GM23338 (cell line): ENCODE data around the gene TCF7L1. TPM values are rescaled to one million over a fixed set of nuclear protein-coding genes. Genes with fewer than 3 reads are reported as not detected.

Source experiments
- ATAC-seq: fragments of 200-7000 bp; cut with Tn5 transposase; 3 replicates; pipeline ENCODE4 v1.9.1; 2020
- DNase-seq: peaks from one replicate; pipeline ENCODE4 v3.0.0-alpha.2; 2015; ENCODE audit warnings: low spot score
- H2AFZ ChIP-seq: fragments of 200-600 bp; sonication (generic); 2 replicates; pipeline ENCODE4 v1.8.0; 2016; ENCODE audit warnings: antibody characterized with exemption, mild to moderate bottlenecking, moderate library complexity
- H3F3A ChIP-seq: fragments of 200-600 bp; sonication (generic); replicated peaks from 2 replicates; pipeline ENCODE4 v1.8.0; 2017; ENCODE audit warnings: antibody characterized with exemption, mixed run types, low read depth
- H3K27ac ChIP-seq: fragments of 200-600 bp; sonication (generic); 2 replicates; pipeline ENCODE4 v1.6.1; 2016; ENCODE audit warnings: low read depth
- H3K27me3 ChIP-seq: fragments of 200-600 bp; sonication (generic); 2 replicates; pipeline ENCODE4 v1.8.0; 2016; ENCODE audit warnings: mild to moderate bottlenecking, mixed run types, moderate library complexity; ENCODE audit not compliant: insufficient read depth
- H3K36me3 ChIP-seq: fragments of 200-600 bp; sonication (generic); 2 replicates; pipeline ENCODE4 v1.8.0; 2016; ENCODE audit warnings: mild to moderate bottlenecking; ENCODE audit not compliant: insufficient read depth
- H3K4me1 ChIP-seq: fragments of 200-600 bp; sonication (generic); 2 replicates; pipeline ENCODE4 v1.8.0; 2016; ENCODE audit warnings: mild to moderate bottlenecking, moderate library complexity; ENCODE audit not compliant: insufficient read depth
- H3K4me2 ChIP-seq: fragments of 200-600 bp; sonication (generic); 2 replicates; pipeline ENCODE4 v1.7.1; 2017; ENCODE audit warnings: mixed run types
- H3K4me3 ChIP-seq: fragments of 200-600 bp; sonication (generic); 2 replicates; pipeline ENCODE4 v1.6.1; 2016; ENCODE audit warnings: mixed run types
- H3K79me2 ChIP-seq: fragments of 200-600 bp; sonication (generic); replicated peaks from 2 replicates; pipeline ENCODE4 v1.8.0; 2017; ENCODE audit warnings: mild to moderate bottlenecking; ENCODE audit not compliant: insufficient read depth
- H3K9me2 ChIP-seq: fragments of 200-600 bp; sonication (generic); 2 replicates; pipeline ENCODE4 v1.8.0; 2017; ENCODE audit not compliant: insufficient read depth
- H4K20me1 ChIP-seq: fragments of 200-600 bp; sonication (generic); replicated peaks from 2 replicates; pipeline ENCODE4 v1.8.0; 2017; ENCODE audit warnings: mild to moderate bottlenecking; ENCODE audit not compliant: insufficient read depth
- H3K27ac Mint-ChIP-seq: 2 replicates; pipeline ENCODE4 v1.8.0; 2020; ENCODE audit warnings: inconsistent platforms, mild to moderate bottlenecking, moderate library complexity, mixed read lengths
- H3K27me3 Mint-ChIP-seq: 3 replicates; pipeline ENCODE4 v1.8.0; 2022; ENCODE audit warnings: low read depth, mild to moderate bottlenecking, moderate library complexity, mixed read lengths, inconsistent platforms; ENCODE audit not compliant: insufficient read depth, poor library complexity
- H3K36me3 Mint-ChIP-seq: 3 replicates; pipeline ENCODE4 v1.8.0; 2021; ENCODE audit warnings: low read depth, mild to moderate bottlenecking, inconsistent platforms, moderate library complexity, mixed read lengths
- H3K4me1 Mint-ChIP-seq: 3 replicates; pipeline ENCODE4 v1.8.0; 2020; ENCODE audit warnings: mild to moderate bottlenecking, inconsistent platforms, mixed read lengths
- H3K4me3 Mint-ChIP-seq: 3 replicates; pipeline ENCODE4 v1.8.0; 2021; ENCODE audit warnings: moderate library complexity, mild to moderate bottlenecking, inconsistent platforms, mixed read lengths
- H3K9me3 Mint-ChIP-seq: 3 replicates; pipeline ENCODE4 v1.8.0; 2020; ENCODE audit warnings: moderate library complexity, mild to moderate bottlenecking, inconsistent platforms, mixed read lengths
- CTCF ChIP-seq, 2 experiments: fragments of 200-600 bp in 1 of 2; sonication (generic) in 1 of 2; conservative IDR thresholded peaks; 2 replicates each; pipeline versions ENCODE4 v1.5.1 to v1.6.1; 2016 to 2017; ENCODE audit warnings: antibody characterized with exemption in 2 of 2, low read depth in 2 of 2, mild to moderate bottlenecking in 2 of 2, moderate library complexity in 1 of 2
- ETS1 ChIP-seq: IDR thresholded peaks from 2 replicates; pipeline ENCODE4 v1.6.1; 2016; ENCODE audit warnings: antibody characterized with exemption
- EZH2 ChIP-seq: fragments of 200-600 bp; sonication (generic); IDR thresholded peaks from one replicate; pipeline ENCODE4 v1.8.0; 2017; ENCODE audit warnings: antibody characterized with exemption, mild to moderate bottlenecking, low read depth; ENCODE audit not compliant: unreplicated experiment
- EZH2phosphoT487 ChIP-seq: fragments of 200-600 bp; sonication (generic); IDR thresholded peaks from one replicate; pipeline ENCODE4 v1.8.1; 2018; ENCODE audit warnings: antibody characterized with exemption; ENCODE audit not compliant: unreplicated experiment
- JUNB ChIP-seq: IDR thresholded peaks from one replicate; pipeline ENCODE4 v1.6.1; 2016; ENCODE audit warnings: antibody characterized with exemption; ENCODE audit not compliant: unreplicated experiment
- NANOG ChIP-seq: IDR thresholded peaks from 2 replicates; pipeline ENCODE4 v1.6.1; 2016; ENCODE audit warnings: antibody characterized with exemption, borderline replicate concordance
- POLR2AphosphoS5 ChIP-seq: IDR thresholded peaks from 2 replicates; pipeline ENCODE4 v1.6.1; 2016; ENCODE audit warnings: antibody characterized with exemption, low read depth
- REST ChIP-seq: IDR thresholded peaks from one replicate; pipeline ENCODE4 v1.6.1; 2018; ENCODE audit warnings: antibody characterized with exemption; ENCODE audit not compliant: unreplicated experiment
- STAT1 ChIP-seq: IDR thresholded peaks from one replicate; pipeline ENCODE4 v1.6.1; 2016; ENCODE audit warnings: antibody characterized with exemption; ENCODE audit not compliant: unreplicated experiment
- ZNF114 ChIP-seq: fragments of 250-450 bp; sonication (Bioruptor Pico); IDR thresholded peaks from 2 replicates; pipeline ENCODE4 v1.5.0; 2020; ENCODE audit warnings: mild to moderate bottlenecking, moderate library complexity
- ZNF331 ChIP-seq: fragments of 250-450 bp; sonication (Bioruptor Pico); IDR thresholded peaks from 2 replicates; pipeline ENCODE4 v1.5.0; 2020; ENCODE audit warnings: low read depth, mild to moderate bottlenecking, moderate library complexity
- polyA plus RNA-seq: library from polyadenylated mRNA; unstranded; fragments of >200 nt; fragmentation: Nextera tagmentation; extraction: Ambion mirVana; gene quantifications from 2 replicates; pipeline ENCODE4 v1.2.1, GENCODE V29; 2016
- total RNA-seq: library from RNA; depleted of rRNA; stranded (reverse); fragments of >200 nt; shearing (Covaris generic); gene quantifications from 2 replicates; pipeline ENCODE4 v1.2.3, GENCODE V29; 2014
- TF ChIP-seq, protein P1 (sequence below): fragments of 250-450 bp; sonication (Bioruptor Pico); IDR thresholded peaks from 2 replicates; pipeline ENCODE4 v1.5.0; 2020; ENCODE audit warnings: mild to moderate bottlenecking, moderate library complexity

TCF7L1 gene
- total and polyA plus RNA-seq, 2 experiments from 2014 or later: 47.3 to 101 TPM

- Histone ChIP-seq H3K9me2 (no peaks in the 10 kb centered on the region), H3K27me3 (no peaks in the 10 kb centered on the region), H3F3A (peaks cover 26% of the 10 kb centered on the region), H4K20me1 (peaks cover 40% of the 10 kb centered on the region), H3K4me2 (no peak overlapping the region), H3K4me3 (no peak overlapping the region), H2AFZ (no peak overlapping the region), H3K79me2 (peaks cover 52% of the 10 kb centered on the region), H3K27ac (peak overlapping the region; percentile 55; the same call in 1 of the 2 replicates), H3K4me1 (peaks cover 24% of the 10 kb centered on the region), H3K36me3 (peaks cover 9% of the 10 kb centered on the region; the same call in 1 of the 2 replicates)
- peaks cover 41% of the 10 kb centered on the region for H3K4me1 Mint-ChIP-seq
- 0 out of 2 replicates have a peak overlapping the region, but pooled peaks have one; percentile 42 for H3K27ac Mint-ChIP-seq
- H3K9me3 Mint-ChIP-seq: no peaks in the 10 kb centered on the region
- no peak for ATAC-seq
- H3K36me3 Mint-ChIP-seq: peaks cover 38% of the 10 kb centered on the region
- TF ChIP-seq EZH2phosphoT487: no peak
- no peak for TF ChIP-seq CTCF (conservative IDR thresholded peaks at IDR 0.05; ENCODE audit: low read depth in 2 of 2)
- TF ChIP-seq NANOG: no peak
- TF ChIP-seq JUNB: no peak
- no peak for TF ChIP-seq EZH2
- TF ChIP-seq ETS1: no peak
- TF ChIP-seq REST: no peak
- TF ChIP-seq ZNF331 (CRISPR knock-in tag): no peak
- no peak for TF ChIP-seq ZNF114 (CRISPR knock-in tag)
- TF ChIP-seq, protein P1, sequence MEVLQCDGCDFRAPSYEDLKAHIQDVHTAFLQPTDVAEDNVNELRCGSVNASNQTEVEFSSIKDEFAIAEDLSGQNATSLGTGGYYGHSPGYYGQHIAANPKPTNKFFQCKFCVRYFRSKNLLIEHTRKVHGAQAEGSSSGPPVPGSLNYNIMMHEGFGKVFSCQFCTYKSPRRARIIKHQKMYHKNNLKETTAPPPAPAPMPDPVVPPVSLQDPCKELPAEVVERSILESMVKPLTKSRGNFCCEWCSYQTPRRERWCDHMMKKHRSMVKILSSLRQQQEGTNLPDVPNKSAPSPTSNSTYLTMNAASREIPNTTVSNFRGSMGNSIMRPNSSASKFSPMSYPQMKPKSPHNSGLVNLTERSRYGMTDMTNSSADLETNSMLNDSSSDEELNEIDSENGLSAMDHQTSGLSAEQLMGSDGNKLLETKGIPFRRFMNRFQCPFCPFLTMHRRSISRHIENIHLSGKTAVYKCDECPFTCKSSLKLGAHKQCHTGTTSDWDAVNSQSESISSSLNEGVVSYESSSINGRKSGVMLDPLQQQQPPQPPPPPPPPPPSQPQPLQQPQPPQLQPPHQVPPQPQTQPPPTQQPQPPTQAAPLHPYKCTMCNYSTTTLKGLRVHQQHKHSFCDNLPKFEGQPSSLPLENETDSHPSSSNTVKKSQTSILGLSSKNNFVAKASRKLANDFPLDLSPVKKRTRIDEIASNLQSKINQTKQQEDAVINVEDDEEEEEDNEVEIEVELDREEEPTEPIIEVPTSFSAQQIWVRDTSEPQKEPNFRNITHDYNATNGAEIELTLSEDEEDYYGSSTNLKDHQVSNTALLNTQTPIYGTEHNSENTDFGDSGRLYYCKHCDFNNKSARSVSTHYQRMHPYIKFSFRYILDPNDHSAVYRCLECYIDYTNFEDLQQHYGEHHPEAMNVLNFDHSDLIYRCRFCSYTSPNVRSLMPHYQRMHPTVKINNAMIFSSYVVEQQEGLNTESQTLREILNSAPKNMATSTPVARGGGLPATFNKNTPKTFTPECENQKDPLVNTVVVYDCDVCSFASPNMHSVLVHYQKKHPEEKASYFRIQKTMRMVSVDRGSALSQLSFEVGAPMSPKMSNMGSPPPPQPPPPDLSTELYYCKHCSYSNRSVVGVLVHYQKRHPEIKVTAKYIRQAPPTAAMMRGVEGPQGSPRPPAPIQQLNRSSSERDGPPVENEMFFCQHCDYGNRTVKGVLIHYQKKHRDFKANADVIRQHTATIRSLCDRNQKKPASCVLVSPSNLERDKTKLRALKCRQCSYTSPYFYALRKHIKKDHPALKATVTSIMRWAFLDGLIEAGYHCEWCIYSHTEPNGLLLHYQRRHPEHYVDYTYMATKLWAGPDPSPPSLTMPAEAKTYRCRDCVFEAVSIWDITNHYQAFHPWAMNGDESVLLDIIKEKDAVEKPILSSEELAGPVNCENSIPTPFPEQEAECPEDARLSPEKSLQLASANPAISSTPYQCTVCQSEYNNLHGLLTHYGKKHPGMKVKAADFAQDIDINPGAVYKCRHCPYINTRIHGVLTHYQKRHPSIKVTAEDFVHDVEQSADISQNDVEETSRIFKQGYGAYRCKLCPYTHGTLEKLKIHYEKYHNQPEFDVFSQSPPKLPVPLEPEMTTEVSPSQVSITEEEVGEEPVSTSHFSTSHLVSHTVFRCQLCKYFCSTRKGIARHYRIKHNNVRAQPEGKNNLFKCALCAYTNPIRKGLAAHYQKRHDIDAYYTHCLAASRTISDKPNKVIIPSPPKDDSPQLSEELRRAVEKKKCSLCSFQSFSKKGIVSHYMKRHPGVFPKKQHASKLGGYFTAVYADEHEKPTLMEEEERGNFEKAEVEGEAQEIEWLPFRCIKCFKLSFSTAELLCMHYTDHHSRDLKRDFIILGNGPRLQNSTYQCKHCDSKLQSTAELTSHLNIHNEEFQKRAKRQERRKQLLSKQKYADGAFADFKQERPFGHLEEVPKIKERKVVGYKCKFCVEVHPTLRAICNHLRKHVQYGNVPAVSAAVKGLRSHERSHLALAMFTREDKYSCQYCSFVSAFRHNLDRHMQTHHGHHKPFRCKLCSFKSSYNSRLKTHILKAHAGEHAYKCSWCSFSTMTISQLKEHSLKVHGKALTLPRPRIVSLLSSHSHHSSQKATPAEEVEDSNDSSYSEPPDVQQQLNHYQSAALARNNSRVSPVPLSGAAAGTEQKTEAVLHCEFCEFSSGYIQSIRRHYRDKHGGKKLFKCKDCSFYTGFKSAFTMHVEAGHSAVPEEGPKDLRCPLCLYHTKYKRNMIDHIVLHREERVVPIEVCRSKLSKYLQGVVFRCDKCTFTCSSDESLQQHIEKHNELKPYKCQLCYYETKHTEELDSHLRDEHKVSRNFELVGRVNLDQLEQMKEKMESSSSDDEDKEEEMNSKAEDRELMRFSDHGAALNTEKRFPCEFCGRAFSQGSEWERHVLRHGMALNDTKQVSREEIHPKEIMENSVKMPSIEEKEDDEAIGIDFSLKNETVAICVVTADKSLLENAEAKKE (CRISPR knock-in tag): no peak
- no peak for TF ChIP-seq POLR2AphosphoS5
- no peak for TF ChIP-seq STAT1
- no peak for DNase-seq
- H3K4me3 Mint-ChIP-seq: no peak overlapping the region
- H3K27me3 Mint-ChIP-seq: peaks cover 33% of the 10 kb centered on the region
Measured at GRCh38 chr2:85283641-85284040, 150.4 kb downstream of the TCF7L1 start.
